Hepatic stellate cell (primary cell): Measurements from ENCODE around the gene METTL1.

Source experiments
- DNase-seq: peaks from one replicate; pipeline ENCODE4 v3.0.0; 2011; ENCODE audit warnings: low spot score

Gene METTL1

DNA sequence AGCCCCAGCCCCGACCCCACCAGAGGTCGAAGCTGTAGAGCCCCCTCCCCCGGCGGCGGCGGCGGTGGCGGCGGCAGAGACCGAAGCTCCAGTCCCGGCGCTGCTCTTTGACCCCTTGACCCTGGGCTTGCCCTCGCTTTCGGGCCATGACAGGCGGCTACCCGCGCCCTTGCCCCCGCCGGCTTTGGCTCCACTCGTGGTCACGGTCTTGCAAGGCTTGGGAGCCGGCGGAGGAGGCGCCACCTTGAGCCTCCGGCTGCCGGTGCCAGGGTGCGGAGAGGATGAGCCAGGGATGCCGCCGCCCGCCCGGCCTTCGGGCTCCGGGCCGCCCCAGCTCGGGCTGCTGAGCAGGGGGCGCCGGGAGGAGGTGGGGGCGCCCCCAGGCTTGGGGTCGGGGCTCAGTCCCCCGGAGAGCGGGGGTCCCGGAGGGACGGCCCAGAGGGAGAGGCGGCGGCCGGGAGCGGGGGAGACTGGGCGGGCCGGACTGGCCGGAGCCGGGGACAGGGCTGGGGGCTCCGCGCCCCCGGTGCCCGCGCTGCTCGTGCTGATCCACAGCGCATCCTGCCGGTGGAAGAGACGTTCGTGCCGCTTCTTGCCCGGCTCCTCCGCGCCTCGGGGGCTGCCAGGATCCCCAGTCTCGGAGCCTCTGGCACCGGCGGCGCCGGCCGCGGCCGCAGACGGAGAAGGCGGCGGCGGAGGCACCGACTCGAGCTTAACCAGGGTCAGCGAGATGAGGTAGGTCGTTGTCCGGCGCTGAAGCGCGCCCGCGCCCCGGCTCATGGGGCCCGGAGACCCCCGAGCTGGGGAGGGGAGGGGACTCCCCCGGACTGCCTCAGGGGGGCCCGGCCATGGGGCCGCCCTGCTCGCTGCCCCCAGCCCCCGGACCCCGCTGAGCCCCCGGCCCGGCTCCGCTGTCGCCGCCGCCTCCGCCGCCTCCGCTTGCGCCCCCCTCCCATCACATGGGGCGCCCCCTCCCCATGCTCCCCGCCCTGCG, 34.1 kb downstream of the METTL1 start:
- peak; percentile 59 for DNase-seq

DNA sequence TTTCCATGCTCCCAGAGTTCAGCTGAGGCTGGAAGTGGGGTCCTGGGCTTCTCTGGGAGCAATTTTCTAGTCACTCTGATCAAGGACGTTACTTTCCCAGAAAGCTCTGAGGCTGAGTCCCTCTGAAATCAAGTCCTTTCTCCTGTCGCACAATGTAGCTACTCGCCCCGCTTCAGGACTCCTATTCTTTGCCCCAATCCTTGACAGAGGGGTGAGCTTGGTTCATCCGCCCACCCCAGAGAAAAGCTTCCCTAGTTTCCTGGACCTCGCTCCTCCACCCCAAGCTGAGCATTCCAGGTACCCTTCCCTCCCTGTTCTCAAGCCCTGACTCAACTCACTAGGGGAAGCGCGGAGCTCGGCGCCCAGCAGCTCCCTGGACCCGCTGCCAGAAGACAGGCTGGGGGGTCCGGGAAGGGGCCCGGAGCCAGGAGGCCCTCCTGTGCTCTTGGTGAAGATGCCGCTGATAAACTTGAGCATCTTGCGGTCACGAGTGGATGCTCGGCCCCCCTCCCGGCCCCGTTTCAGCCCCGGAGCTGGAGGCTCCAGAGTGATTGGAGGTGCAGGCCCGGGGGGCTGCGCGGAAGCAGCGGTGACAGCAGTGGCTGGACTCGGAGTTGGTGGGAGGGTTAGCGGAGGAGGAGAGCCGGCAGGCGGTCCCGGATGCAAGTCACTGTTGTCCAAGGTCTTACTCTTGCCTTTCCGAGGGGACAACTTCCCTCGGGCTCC, 35.0 kb downstream of the METTL1 start:
- no peak for DNase-seq

DNA sequence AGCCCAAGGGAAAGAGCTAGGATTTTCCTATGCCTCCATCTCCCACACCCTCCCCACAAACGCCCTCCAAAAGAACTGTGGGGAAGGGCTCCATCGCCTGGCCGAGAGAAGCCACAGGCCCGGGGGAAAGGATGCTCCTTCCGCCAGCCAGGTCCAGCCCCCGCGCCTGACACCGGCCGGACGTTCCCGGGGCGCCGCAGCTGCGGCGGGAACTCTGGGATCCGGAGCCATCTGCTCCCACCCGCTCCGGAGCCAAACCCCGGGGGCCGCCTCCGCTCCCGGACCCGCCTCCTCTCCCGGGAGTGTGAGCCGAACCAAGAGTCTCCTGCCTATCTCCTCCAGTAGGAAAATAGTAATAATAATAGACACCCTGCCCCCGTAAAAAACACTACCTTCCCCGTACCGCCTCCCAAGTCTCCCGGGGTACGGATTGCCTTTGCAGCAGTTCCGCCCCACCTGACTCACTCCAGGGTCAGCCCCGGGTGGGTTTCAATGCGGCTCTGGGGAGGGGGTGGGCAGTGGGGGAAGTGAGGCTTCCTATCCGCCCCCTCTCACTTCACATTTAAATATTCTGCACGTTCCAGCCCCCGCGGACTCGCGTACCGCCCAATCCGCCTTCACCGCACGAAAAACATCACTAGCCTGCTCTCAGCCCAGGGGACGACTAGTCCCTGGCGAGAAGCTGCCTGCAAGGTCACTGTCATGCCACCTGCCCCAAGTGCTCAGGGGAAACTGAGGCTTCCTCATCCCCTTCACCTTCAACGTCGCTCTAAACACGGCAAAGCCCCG, 35.8 kb downstream of the METTL1 start:
- peak; percentile 74 for DNase-seq

DNA sequence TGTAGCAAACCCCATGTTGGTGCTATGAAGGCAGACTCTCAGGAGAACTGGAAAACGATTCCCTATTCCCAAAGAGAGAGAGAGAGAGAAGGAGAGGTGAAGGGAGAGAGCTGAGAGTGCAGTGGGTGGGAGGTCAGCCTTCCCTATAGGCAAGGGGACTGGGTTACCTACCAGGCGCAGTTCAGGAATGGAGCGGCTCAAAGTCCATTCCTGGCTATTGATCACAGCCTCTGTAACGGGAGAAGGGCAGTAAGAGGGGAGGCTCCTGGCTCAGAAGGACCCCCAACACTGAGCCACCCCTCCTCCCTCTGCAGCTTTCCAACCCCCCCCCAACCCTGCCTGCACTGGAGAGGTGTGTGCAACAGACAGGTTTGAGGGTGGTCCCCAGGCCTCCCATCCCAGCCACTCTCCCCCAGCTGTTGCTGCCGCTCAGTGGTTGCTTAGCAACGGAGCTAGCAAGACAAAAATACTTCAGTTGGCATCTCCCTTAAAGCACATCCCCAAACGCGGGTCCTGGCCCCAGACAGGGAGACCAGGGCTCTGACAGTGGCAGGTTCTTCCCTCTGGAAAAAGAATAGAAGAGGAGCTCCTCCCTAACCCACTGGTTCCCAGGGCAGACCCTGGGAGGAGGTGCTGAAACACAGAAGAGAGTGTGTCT, 36.6 kb downstream of the METTL1 start:
- DNase-seq: peak; percentile 53

DNA sequence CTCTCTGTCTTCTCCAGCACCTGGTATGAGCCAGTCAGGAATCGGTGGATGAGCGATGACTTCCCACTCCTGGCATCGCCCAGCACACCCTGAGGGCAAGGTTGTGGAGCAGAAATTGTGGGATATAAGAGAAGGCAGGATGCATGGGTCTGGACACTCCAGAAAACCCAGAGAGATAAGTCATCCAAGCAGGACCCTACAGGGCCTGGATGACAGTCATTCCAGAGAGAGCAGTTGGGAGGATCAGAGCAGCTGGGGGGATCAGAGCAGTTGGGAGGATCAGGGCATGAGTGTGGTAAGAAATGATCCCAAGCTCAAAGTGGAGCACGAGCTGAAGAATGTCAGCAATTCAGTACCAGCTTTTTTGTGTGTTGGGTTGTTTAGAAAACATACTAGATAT, 37.3 kb downstream of the METTL1 start:
- DNase-seq: peak; percentile 55

DNA sequence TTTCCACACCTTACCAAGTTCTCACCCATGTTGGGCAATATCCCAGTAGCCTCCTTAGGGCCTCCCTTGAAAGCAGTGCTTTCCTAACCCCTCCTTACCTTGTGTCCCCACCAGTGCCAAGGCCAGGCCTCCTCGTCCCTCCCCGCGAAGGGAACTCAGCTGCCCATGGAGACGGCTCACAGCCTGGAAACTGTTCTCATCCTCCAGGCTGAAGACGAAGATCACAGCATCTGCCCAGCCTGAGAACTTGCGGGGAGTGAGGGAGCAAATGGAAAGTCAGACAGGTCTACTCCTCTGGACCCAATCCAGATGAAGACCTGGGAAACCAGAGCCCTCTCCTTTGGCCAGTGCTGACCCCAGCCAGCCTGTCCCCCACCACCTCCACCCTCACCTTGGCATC, 38.0 kb downstream of the METTL1 start:
- no peak for DNase-seq

DNA sequence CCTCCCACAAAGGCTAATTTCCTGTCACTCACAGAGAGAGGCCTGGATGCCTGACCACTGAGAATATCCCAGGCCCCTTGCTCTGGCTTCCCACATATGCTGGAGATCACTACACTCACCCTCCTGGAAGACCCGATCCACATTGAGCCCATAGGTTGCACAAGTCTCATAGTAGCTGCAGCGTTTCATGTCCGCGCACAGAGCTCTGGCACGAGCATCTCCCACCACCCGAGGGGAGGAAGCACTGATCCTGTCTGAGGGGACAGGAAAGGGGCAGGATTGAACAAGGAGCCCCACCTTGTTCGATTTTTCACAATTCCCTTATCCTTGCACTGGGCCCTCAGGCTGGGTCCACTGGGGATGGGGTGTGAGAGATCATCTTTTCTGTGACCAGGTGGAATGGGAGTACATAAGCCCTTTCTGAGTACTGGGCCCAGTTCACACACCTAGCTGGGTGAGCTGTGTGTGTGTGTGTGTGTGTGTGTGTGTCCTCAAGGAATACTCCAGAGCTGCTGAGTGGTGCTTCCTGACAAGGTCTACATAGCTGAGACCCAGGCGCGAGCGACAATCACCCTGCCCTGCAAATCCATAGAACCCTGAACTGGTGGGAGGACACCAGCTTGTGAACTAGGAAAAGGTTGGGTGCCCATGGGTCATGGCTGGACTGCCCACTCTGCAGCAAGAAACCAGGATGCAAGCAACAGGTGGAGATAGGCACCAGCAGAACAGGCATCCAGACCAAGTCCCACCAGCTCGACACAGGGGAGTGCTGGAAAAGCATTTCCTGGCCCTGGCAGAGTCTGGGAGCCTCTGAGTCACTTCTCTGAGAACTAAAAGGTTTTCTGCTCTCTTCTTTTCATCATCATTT, 38.9 kb downstream of the METTL1 start:
- no peak for DNase-seq

DNA sequence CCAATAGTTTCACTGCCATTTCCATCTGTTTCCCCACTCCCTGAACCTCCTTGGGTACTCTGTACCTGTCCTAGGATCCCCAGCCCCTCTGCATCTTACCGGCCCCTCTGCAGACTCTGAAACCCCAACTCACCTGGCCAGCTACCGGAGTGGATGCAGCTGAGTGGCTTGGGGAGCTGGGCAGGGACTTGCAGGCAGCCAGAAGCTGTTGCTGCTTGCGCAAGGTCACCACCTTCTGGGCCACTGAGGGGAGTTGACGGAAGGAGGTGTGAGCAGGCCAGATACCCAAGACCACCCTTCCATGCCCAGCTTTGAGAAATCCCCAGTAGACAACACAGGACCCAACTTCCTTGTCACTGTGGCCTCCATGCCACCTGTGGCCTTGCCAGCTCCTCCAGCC, 39.6 kb downstream of the METTL1 start:
- DNase-seq: no peak

DNA sequence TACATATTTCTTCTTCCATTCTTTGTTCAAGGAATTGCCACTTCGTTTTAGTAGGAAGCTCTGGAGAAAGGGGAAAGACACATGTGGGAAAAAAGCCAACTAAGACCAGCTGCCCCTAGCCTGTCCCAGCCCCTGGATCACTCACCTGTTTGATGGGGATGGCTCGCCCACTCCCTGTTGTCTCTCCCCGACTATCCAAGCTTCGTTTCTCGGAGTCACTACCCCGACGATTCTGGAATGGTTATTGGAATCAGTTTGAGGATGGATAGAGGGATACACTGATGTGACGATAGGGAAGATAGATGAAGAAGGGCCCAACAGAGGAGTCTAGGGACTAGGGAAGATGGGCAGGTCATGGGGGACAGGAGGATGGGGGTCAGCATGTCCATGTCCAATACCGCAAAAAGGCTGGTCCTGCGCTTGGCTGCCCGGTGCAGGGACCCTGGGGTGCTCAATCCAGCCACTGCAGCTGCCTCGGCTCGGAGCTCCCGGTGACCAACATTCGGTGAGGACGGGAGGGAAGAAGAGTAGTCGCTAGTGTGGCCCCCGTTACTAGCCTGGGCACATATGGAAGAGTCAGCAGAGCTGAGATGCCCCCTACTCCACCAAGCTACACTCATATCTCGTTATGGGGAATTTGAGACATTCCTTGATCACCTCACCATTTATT, 40.4 kb downstream of the METTL1 start:
- no peak for DNase-seq

DNA sequence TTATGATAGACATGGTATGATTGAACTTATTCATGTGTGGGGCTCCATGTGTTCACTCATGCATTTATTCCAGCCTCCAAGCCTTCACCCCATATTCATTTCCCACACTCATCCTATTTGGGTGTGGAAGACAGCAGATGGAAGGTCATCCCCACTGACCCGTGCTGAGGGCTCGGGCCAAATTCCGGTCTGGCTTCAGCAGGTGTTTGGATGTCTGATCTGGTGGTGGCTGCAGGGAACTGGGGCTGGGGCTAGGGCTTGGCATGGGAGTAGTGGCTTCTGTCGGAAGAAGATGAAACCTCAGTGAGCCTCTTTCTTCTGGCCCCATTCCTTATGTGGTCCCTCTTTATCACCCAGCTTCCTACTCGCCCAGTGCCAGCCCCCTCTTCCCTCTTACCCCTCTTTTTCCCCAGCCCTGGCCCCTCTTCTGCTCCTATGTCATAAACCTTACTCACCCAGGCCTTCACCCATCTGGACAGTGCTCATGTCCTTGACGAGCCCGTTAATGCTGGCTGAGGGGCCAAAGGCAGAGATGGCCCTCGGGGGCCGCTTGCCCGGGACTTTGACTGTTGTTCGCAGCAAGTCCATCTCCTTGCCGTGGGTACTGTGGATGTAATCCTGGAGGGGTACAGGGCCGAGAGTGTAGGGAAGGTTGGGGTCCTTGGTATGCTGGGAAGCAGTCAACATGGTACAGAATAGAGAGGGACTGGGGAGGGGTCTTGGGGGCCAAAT, 41.4 kb downstream of the METTL1 start:
- DNase-seq: no peak

DNA sequence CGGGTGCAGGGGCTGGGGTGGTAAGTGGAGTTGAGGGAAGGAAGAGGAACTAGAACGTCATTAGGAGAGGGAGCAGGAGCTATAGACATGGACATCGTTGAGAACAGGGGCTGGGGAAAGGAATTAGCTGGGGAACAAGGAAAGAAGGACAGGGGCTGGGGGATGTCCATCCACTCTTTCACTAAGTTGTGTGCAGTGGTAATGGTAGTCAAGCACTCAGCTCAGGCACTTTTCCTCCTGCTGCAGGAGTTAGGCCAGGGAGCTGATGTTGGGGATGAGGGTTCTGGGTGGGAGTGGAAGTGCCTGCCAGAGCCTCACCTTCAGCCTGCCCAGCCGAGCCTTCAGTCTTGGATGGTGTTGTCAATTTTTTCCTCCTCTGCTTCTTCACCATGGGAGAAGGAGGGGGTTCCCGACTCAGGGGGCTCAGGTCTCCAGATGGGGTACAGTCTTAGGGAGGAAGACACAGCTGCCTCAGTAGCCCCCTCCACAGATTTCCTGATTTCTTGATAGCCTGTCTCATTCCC, 42.5 kb downstream of the METTL1 start:
- DNase-seq: no peak

DNA sequence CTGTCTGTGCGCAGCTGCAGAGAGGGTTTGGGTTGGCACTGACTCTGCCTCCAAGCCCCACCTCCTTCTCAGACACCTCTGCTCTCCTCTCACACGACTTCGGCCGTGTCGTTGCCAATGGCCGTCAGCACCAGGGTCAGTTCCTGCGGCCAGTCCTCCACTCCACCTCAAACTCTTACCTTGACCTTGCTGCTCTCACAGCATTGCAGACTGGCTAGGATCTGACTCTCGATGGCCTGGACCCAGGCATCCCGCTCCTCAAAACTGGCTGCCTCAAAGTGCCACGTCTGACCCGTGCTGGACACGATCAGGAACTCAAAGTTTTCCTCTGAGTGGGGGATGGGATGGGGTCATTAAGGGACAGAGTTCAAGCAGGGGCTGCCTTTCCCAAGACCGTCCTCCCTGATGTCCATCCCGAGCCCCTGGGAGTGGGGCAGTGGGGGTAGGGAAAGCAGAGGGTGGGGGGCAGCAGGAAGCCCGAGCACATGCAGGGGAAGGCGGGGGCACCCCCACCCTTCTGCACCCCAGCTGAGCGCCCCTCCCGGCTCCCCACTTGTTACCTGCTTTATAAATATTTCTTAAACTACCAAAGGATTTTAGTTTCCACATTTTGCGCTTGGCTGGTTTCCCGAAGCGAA, 44.0 kb downstream of the METTL1 start:
- no peak for DNase-seq

DNA sequence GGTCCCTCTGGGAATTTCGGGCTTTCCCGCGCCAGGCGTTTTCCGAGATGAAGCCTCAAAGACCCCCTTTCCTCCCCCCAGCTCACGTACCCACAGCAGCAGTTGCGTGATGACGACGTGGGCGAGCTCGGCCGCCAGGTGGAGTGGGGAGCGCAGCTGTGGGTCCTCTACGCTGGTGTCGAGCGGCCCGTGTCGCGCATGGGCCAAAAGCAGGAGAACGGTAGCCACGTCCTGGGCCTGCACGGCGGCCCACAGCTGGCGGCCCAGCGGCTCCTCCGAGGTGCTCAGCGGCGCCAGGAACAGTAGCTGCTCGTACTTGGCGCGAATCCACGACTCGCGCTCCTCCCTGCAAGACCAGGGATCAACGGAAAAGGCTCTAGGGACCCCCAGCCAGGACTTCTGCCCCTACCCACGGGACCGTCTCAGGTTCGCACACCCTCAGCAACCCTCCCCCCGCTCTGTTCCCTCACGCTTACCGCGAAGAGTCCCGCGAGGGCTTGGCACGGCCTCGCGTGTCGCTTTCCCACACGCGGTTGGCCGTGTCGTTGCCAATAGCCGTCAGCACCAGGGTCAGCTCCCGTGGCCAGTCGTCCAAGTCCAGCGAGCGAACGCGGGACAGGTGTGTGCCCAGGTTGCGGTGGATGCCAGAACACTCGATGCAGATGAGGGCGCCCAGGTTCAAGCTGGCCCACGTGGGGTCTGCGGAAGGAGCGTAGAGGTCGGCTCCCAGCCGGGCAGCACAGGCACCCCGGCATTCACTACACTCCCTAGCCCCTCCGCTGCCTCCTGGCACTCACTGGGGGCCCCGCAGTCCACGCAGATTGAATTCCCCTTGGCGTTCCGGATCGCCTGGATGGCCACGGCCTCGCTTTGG, 44.8 kb downstream of the METTL1 start:
- DNase-seq: no peak

DNA sequence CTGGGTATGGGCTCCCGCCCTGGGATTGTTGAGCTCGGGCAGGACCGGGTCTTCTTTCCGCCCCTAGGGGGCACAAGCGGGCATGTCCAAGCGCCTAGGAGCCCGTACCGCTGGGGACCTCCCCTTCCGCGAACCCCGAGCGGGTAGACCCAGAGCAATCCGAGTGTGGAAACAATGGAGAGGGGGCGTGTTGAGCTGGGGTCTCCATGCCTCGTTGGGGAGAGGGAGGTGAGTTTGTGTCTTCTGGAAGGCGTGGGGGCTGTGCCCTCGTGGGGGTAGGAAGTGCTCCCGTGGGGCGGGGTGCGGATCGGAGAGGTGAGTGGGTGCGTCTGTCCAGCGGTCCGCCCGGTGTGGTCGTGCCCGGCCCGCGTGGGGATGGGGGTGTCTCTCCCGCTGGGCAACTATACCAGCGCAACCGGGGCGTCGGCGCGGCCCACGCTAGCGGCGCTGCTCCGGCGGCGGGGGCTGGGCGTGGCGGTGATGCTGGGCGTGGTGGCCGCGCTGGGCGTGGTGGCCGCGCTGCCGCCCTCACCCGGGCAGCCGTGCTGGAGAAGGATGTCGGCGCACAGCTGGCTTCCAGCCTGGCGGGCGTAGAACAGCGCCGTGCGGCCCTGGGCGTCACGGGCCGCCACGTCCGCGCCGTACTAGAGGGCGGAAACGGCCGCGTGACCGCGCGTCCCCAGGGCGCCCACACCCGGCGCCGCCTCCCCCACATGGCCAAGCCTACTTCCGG, 45.6 kb downstream of the METTL1 start:
- peak; percentile 97 for DNase-seq

DNA sequence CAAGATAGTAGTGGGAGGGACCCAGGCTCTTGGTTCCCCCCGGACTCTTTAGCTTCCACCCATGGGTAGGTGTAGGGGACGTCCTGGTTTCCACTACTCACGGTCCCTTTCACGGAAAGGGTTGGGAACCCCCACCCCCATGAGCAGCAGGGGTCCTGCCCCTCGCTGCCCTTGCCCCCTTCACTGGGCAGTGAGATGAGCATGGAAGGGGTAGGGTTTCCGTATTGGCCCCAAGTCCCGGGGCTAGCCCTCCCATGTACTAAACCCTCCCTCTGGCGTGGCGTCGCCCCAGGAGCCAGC, 46.1 kb downstream of the METTL1 start:
- no peak for DNase-seq

DNA sequence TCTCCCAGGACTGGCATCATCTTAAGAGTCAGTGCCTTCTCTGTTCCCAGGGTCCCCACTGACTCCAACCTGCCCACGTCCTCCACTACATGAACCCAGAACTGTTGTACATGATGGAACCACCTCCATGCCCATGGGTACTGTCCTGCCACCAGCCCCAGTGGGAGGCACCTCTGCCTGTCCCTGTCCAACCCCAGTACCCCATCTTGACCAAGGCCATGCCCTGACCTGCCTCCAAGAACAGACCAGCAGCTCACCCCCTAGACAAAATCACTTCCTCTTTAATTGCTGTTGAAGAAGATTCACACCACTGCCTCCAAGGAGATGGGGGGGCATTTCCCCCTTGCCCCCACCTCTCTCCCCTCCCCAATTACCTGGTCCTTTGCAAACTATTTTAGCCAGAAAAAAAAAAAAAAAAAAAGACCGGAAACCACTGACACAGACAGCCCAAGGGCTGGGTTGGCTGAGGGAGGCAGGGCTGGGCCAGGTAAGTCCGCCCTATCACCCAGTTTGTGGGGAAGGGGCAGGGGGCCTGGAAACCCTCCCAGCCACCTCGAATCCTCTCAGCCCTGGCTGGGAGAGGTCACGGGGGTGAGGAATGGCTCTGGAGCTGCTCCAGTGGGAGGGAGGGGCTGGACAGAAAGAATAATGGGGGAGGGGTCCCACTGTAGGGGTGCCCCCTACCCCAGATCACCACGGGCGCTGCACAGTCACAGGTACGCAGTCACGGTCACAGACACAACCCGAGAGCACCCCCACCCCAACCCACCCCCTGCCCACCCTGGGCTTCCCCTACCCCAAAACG, 46.8 kb downstream of the METTL1 start:
- DNase-seq: no peak
